ENCODE measurements around the gene ENTPD2. TPM values are rescaled to one million over a fixed set of nuclear protein-coding genes. Genes with fewer than 3 reads are reported as not detected.

ENTPD2 gene
- total and polyA plus RNA-seq, 11 donors: 0.50 to 2.9 (median 1.2) TPM

DNA sequence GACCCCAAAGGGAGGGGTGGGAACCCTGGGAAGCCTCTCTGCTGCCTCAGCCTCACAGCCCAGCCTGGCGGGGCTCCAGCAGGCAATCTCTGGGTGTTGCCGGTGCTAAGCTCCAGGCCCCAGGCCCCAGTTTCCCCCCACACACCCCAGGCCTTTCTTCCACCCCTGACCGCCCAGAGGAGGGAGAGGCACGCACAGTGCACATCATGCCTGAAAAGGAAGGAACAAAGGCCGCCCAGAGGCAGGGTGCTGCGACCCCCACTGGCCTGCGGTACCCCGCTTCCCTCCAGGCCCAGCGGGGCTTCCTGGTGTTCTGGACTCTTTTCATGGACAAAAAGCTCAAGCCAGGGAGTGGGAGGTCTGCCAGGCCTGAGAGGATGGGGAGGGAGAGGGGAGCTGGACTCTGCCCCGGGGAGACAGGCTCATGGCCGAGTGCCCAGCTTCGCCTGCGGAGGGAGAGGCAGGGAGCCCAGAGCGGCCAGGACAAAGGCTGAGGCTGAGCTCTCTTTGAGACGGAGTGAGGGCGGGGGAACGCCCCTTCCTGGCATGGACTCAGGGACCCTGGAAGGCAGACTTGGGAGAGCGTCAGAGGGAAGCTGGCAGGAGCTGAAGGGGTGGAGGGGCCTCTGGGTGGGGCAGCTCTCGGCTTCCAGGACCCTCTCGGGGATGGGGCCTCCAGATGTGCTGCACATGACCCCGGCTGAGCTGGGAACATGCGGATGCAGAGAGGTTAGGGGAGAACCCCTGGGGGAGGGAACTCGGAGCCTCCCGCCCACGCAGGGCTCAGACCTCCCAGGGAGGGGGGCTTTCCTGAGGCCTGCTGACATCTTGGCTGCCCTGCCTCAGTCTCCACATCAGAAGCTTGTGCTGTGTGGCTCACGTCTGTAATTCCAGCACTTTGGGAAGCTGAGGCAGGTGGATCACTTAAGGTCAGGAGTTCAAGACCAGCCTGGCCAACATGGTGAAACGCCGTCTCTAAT is 1.8 kb upstream of the ENTPD2 start:
- H3K27ac ChIP-seq: peak overlapping the region; percentile 49 to 89 (median 81)
- no peak for TF ChIP-seq POLR2A (IDR thresholded peaks at IDR 0.05)
- TF ChIP-seq, protein P1, sequence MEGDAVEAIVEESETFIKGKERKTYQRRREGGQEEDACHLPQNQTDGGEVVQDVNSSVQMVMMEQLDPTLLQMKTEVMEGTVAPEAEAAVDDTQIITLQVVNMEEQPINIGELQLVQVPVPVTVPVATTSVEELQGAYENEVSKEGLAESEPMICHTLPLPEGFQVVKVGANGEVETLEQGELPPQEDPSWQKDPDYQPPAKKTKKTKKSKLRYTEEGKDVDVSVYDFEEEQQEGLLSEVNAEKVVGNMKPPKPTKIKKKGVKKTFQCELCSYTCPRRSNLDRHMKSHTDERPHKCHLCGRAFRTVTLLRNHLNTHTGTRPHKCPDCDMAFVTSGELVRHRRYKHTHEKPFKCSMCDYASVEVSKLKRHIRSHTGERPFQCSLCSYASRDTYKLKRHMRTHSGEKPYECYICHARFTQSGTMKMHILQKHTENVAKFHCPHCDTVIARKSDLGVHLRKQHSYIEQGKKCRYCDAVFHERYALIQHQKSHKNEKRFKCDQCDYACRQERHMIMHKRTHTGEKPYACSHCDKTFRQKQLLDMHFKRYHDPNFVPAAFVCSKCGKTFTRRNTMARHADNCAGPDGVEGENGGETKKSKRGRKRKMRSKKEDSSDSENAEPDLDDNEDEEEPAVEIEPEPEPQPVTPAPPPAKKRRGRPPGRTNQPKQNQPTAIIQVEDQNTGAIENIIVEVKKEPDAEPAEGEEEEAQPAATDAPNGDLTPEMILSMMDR (IDR thresholded peaks at IDR 0.05): no peak
- intact Hi-C loops (cut with DNase I): no loop called here
- peaks cover 15 to 49% (median 34%) of the 10 kb centered on the region in 12 donors for H3K4me1 ChIP-seq
- H3K36me3 ChIP-seq: no peaks in the 10 kb centered on the region
- H3K27me3 ChIP-seq: peaks cover 3 to 43% (median 21%) of the 10 kb centered on the region in 9 donors
- no peaks in the 10 kb centered on the region for H3K9me3 ChIP-seq
- H3K4me3 ChIP-seq: peak overlapping the region in 2 of 12 donors; percentile 4 to 13
- 12 to 29% (median 16%) methylated on average over 16 to 28 of the region's 28 CpGs for WGBS, 4 donors
- ATAC-seq (peak; percentile 86 to 95 (median 88)), DNase-seq (peak; percentile 94 to 95 (median 94))

DNA sequence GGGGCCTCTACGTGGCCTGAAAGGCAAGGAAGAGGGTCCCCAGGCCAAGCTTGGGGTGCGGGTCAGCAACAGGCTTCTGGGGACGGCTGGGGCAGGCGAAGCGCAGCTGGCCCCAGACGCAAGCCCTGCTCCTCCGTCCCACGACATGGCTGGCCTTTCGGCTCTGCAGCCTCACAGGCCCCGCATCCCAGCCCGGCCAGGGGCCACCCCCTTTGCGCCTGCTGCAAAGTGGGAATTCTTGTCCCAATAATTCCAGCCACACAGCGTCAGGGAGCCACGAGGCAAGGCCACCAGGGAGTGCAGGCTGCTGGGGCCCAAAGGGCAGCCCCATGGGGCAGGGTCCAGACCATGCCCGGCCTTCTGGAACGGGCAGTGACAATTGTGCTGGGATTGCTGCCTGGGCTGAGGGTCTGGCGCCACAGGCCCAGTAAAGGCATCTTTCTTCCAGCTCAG is 1.1 kb upstream of the ENTPD2 start:
- 57 to 75% (median 62%) methylated on average over 11 to 17 of the region's 17 CpGs for WGBS, 4 donors
- H3K27me3 ChIP-seq: peaks cover 3 to 48% (median 21%) of the 10 kb centered on the region in 9 donors

DNA sequence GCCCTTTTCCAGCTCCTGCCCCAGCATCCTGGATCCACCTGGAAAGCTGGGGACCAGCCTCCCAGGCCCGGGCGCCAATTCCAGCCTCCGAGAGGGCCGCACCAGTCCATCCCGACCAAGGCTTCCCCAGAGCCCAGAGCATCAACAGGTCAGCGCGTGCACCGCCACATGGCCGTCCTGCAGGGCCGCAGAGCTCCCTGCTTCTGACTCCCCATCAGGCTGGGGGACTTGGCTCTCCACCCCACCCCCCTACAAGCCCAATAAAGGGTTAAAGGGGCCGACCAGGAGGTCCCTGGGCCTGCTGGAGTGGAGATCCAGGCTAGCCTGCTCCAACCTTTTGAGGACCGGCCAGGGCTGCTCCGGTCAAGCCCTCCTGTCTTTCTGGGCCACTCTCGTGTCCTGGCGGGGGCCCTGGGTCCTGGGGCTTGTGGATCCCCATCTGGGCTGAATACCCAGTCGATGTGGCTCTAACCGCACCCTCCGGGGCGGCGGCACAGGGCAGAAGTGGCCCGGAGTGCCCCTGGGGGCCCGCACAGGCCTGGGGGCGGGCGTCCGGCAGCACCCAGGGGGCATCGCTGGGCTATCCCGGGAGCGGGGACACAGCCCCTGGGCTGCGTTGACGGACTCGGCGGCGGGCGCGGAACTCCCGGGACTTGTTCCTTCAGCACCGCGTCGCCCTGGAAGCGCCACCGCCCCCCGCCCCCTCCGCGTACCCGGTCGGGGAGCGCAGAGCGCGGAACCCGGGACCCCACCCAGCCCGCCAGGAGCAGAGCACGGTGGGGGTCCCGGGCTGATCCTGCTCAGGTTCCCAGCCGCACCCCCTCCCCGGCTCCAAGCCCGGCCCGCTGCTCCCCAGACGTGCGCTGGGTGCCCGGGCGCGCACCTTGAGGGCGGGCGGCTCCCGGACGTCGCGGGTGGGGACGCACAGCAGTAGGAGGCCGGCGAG is 590 bp downstream of the ENTPD2 start:
- 6 to 19% (median 12%) methylated on average over 19 to 71 of the region's 71 CpGs for WGBS, 4 donors

More for the DNA sequence above, 1.1 kb upstream of the ENTPD2 start:
- DNase-seq (no peak), ATAC-seq (peak in 2 of 4 donors; percentile 4 to 7)
- Histone ChIP-seq H3K27ac (peak overlapping the region; percentile 49 to 89 (median 81)), H3K4me1 (peaks cover 15 to 49% (median 34%) of the 10 kb centered on the region in 12 donors), H3K9me3 (no peaks in the 10 kb centered on the region), H3K36me3 (no peaks in the 10 kb centered on the region), H3K4me3 (peak overlapping the region in 2 of 12 donors; percentile 4 to 13)
- intact Hi-C loops (cut with DNase I): no loop called here
- TF ChIP-seq, protein P1 (IDR thresholded peaks at IDR 0.05): no peak
- no peak for TF ChIP-seq POLR2A (IDR thresholded peaks at IDR 0.05)

More for the DNA sequence above, 590 bp downstream of the ENTPD2 start:
- no peak for ATAC-seq
- Histone ChIP-seq H3K9me3 (no peaks in the 10 kb centered on the region), H3K27ac (peak overlapping the region in 6 of 12 donors; percentile 34 to 89 (median 80)), H3K36me3 (no peaks in the 10 kb centered on the region), H3K27me3 (peaks cover 5 to 62% (median 34%) of the 10 kb centered on the region in 9 donors), H3K4me1 (peaks cover 15 to 52% (median 34%) of the 10 kb centered on the region in 12 donors), H3K4me3 (peak overlapping the region; percentile 24 to 55 (median 46))
- DNase-seq: no peak
- TF ChIP-seq, protein P1 (IDR thresholded peaks at IDR 0.05): no peak
- no peak for TF ChIP-seq POLR2A (IDR thresholded peaks at IDR 0.05)
- intact Hi-C loops (cut with DNase I): no loop called here
